Measurements from ENCODE around the gene ATXN10.

DNA sequence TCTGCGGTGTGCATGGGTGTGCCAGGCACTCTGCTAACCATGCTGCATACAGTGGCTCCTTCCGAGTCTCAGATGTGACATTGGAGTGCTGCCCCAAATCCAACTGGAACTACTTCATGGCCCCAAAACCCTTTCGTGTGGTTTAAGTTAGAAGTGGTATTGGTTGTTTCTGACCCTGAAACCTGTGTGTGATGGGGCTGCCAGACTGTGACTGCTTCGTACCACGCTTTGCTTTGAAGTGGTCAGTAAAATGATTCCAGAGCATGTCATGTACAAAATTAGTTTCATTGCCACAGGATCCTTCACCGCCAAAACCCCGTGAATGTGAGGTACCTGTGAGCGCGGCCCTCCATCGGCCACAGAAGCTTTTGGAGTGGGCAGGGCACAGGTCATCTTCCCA is 163.2 kb downstream of the ATXN10 start:
- TF ChIP-seq, protein P1, sequence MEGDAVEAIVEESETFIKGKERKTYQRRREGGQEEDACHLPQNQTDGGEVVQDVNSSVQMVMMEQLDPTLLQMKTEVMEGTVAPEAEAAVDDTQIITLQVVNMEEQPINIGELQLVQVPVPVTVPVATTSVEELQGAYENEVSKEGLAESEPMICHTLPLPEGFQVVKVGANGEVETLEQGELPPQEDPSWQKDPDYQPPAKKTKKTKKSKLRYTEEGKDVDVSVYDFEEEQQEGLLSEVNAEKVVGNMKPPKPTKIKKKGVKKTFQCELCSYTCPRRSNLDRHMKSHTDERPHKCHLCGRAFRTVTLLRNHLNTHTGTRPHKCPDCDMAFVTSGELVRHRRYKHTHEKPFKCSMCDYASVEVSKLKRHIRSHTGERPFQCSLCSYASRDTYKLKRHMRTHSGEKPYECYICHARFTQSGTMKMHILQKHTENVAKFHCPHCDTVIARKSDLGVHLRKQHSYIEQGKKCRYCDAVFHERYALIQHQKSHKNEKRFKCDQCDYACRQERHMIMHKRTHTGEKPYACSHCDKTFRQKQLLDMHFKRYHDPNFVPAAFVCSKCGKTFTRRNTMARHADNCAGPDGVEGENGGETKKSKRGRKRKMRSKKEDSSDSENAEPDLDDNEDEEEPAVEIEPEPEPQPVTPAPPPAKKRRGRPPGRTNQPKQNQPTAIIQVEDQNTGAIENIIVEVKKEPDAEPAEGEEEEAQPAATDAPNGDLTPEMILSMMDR (IDR thresholded peaks at IDR 0.05): no peak
- TF ChIP-seq POLR2A (IDR thresholded peaks at IDR 0.05): no peak
